Gastrocnemius medialis (tissue), 4 donors: ENCODE data around the gene ACAN.

Experiments used
- CTCF ChIP-seq, 5 experiments: fragments of 450-650 bp in 3 of 5; fragments of 200-600 bp in 2 of 5; sonication (generic) in 2 of 5; IDR thresholded peaks in 4 of 5; conservative IDR thresholded peaks in 1 of 5; 1 replicate in 4 of 5; 2 replicates in 1 of 5; pipeline ENCODE4 v1.5.1; 2016 to 2019; ENCODE audit warnings: antibody characterized with exemption in 5 of 5, mild to moderate bottlenecking in 3 of 5, moderate library complexity in 3 of 5
- POLR2A ChIP-seq, 2 donors: fragments of 450-650 bp; IDR thresholded peaks; one replicate each; pipeline ENCODE4 v1.6.1; 2017; ENCODE audit warnings: antibody characterized with exemption in 2 of 2, mild to moderate bottlenecking in 2 of 2, moderate library complexity in 2 of 2

- TF ChIP-seq CTCF (IDR thresholded peaks at IDR 0.05 in 4 of 5, conservative IDR thresholded peaks at IDR 0.05 in 1 of 5), result no peak
- TF ChIP-seq POLR2A (IDR thresholded peaks at IDR 0.05), result no peak
Observed at GRCh38 chr15:88756921-88757320, 46.3 kb upstream of the ACAN start.
